Cardiac muscle cell (in vitro differentiated cells and primary cell): ENCODE measurements around the gene SGK1. TPM values are rescaled to one million over a fixed set of nuclear protein-coding genes. Genes with fewer than 3 reads are reported as not detected.

Experiments
- DNase-seq, 2 donors: peaks; one replicate each; pipeline versions ENCODE4 v3.0.0 to v3.0.0-alpha.2; 2010 to 2017; ENCODE audit warnings: low read depth in 1 of 2, low spot score in 1 of 2
- H3K27ac ChIP-seq: fragments of 200-600 bp; sonication (generic); 2 replicates; pipeline ENCODE4 v1.5.1; 2016
- H3K27me3 ChIP-seq: fragments of 200-600 bp; sonication (generic); 2 replicates; pipeline ENCODE4 v1.6.0; 2016; ENCODE audit warnings: control low read depth
- H3K36me3 ChIP-seq: fragments of 200-600 bp; sonication (generic); 2 replicates; pipeline ENCODE4 v1.5.1; 2016; ENCODE audit warnings: control low read depth
- H3K4me1 ChIP-seq: fragments of 200-600 bp; sonication (generic); 2 replicates; pipeline ENCODE4 v1.8.1; 2017; ENCODE audit warnings: low read depth, mild to moderate bottlenecking, mixed run types
- H3K4me3 ChIP-seq: fragments of 200-600 bp; sonication (generic); 2 replicates; pipeline ENCODE4 v1.5.1; 2016; ENCODE audit warnings: mild to moderate bottlenecking
- H3K9me3 ChIP-seq: fragments of 200-600 bp; sonication (generic); 2 replicates; pipeline ENCODE4 v1.5.1; 2017; ENCODE audit warnings: low read depth, mild to moderate bottlenecking, control low read depth
- CTCF ChIP-seq: IDR thresholded peaks from 2 replicates; pipeline ENCODE4 v1.5.1; 2012; ENCODE audit warnings: low read depth, mild to moderate bottlenecking, low read length
- polyA plus RNA-seq: library from polyadenylated mRNA; unstranded; fragments of >200 nt; fragmentation: Nextera tagmentation; extraction: Ambion mirVana; gene quantifications from 2 replicates; pipeline ENCODE4 v1.2.1, GENCODE V29; 2016
- total RNA-seq: library from RNA; depleted of rRNA; stranded (reverse); fragments of >200 nt; gene quantifications from 2 replicates; pipeline ENCODE4 v1.2.3, GENCODE V29; 2016

SGK1 gene
- total and polyA plus RNA-seq, 2 experiments from 2014 or later: 5.3 to 7.7 TPM

GRCh38 chr6:134165561-134166201 lies 152.2 kb downstream of the SGK1 start:
- Histone ChIP-seq H3K27ac (no peak overlapping the region), H3K4me1 (no peaks in the 10 kb centered on the region), H3K9me3 (no peaks in the 10 kb centered on the region), H3K36me3 (no peaks in the 10 kb centered on the region), H3K4me3 (no peak overlapping the region), H3K27me3 (no peaks in the 10 kb centered on the region)
- peak in 1 of 2 donors; percentile 24 for DNase-seq
- no peak for TF ChIP-seq CTCF

DNA sequence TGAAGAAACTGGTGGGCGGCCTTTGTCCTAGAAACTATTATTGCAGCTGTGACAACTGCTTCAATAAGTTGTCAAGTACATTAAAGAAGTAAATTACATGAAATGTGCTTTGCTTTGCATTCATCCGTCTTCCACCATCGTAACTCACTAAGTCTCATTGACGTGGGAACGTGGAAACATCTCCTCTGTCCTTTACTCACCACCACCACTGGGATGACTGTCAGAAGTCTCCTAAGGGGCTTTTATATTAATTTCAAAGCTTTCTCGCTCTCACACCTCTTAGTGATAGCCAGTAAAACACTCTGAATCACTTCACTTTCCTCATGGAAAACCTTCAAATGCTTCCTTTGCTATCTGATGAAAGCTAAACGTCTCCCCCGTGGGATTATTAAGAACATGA lies 153.6 kb downstream of the SGK1 start:
- Histone ChIP-seq H3K36me3 (no peaks in the 10 kb centered on the region), H3K27me3 (no peaks in the 10 kb centered on the region), H3K9me3 (no peaks in the 10 kb centered on the region), H3K4me1 (no peaks in the 10 kb centered on the region), H3K4me3 (no peak overlapping the region), H3K27ac (no peak overlapping the region)
- TF ChIP-seq CTCF: no peak
- no peak for DNase-seq

GRCh38 chr6:134162932-134163331 lies 155.0 kb downstream of the SGK1 start:
- no peaks in the 10 kb centered on the region for H3K9me3 ChIP-seq
- no peak overlapping the region for H3K4me3 ChIP-seq
- no peak for DNase-seq
- no peak for TF ChIP-seq CTCF
- no peaks in the 10 kb centered on the region for H3K36me3 ChIP-seq
- H3K4me1 ChIP-seq: no peaks in the 10 kb centered on the region
- no peak overlapping the region for H3K27ac ChIP-seq
- H3K27me3 ChIP-seq: no peaks in the 10 kb centered on the region

- DNase-seq: peak in 1 of 2 donors; percentile 24
Measured at GRCh38 chr6:134161041-134161440, 156.9 kb downstream of the SGK1 start.

DNA sequence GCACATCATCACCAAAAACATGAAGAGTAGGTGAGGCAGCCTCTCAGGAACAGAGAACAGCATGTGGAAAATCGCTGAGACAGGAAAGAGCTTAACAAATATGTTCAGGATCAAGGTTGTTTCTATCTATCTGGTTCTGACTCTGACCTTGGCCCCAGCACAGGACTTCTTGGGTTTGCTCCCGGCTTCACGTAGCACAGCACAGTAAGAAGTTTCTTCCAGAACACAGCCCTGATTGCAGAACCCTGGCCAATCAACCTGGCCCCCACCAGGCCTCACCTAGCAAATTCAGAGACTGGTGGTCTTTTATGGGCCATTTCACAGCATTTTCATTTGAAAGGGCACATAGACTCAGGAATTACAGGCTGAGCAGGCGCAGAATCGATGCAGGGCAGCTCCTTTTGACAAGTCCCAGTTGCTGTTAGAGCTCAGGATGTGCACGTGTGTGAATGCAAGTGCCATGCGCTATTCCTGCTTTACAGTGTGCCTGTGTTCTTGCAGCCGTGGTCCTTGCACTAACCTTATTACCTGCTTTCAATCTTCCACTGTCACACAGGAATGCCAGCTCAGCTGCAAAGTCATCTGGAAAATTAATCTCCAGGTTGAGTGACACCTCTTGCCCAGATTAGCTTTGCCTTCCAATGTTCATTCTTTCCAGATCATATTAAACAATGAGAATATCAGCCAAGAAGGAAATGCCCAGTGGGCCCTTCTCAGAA lies 165.0 kb downstream of the SGK1 start:
- Histone ChIP-seq H3K9me3 (no peaks in the 10 kb centered on the region), H3K27ac (peak overlapping the region; percentile 20), H3K36me3 (no peaks in the 10 kb centered on the region), H3K27me3 (no peaks in the 10 kb centered on the region), H3K4me3 (no peak overlapping the region), H3K4me1 (no peaks in the 10 kb centered on the region)
- no peak for TF ChIP-seq CTCF
- peak in 1 of 2 donors; percentile 46 for DNase-seq

More at GRCh38 chr6:134161041-134161440, 156.9 kb downstream of the SGK1 start:
- Histone ChIP-seq H3K4me3 (no peak overlapping the region), H3K36me3 (no peaks in the 10 kb centered on the region), H3K27ac (no peak overlapping the region), H3K9me3 (no peaks in the 10 kb centered on the region), H3K4me1 (no peaks in the 10 kb centered on the region), H3K27me3 (no peaks in the 10 kb centered on the region)
- no peak for TF ChIP-seq CTCF
